Nephron (organoid): ENCODE measurements around the gene LIN37.

Source experiments
- H3K27ac Mint-ChIP-seq, 3 experiments: 2 replicates each; pipeline ENCODE4 v1.8.0; 2020; ENCODE audit warnings: mixed read lengths in 3 of 3, mild to moderate bottlenecking in 2 of 3, moderate library complexity in 1 of 3
- H3K27me3 Mint-ChIP-seq: 2 replicates; pipeline ENCODE4 v1.8.0; 2021; ENCODE audit warnings: low read depth, mild to moderate bottlenecking, moderate library complexity, mixed read lengths
- H3K36me3 Mint-ChIP-seq: 2 replicates; pipeline ENCODE4 v1.8.0; 2020; ENCODE audit warnings: low read depth, mixed read lengths
- H3K4me1 Mint-ChIP-seq: 2 replicates; pipeline ENCODE4 v1.8.0; 2020; ENCODE audit warnings: mixed read lengths
- H3K4me3 Mint-ChIP-seq, 3 experiments: 2 replicates each; pipeline ENCODE4 v1.8.0; 2020; ENCODE audit warnings: mild to moderate bottlenecking in 3 of 3, mixed read lengths in 3 of 3, moderate library complexity in 2 of 3
- H3K9me3 Mint-ChIP-seq: 2 replicates; pipeline ENCODE4 v1.8.0; 2020; ENCODE audit warnings: mixed read lengths
- TF ChIP-seq, protein P1 (sequence below), 3 experiments: fragments of 200-600 bp; sonication (generic); IDR thresholded peaks; one replicate each; pipeline ENCODE4 v1.5.0; 2021; ENCODE audit warnings: antibody characterized with exemption in 3 of 3; ENCODE audit not compliant: unreplicated experiment in 3 of 3

Gene LIN37

DNA sequence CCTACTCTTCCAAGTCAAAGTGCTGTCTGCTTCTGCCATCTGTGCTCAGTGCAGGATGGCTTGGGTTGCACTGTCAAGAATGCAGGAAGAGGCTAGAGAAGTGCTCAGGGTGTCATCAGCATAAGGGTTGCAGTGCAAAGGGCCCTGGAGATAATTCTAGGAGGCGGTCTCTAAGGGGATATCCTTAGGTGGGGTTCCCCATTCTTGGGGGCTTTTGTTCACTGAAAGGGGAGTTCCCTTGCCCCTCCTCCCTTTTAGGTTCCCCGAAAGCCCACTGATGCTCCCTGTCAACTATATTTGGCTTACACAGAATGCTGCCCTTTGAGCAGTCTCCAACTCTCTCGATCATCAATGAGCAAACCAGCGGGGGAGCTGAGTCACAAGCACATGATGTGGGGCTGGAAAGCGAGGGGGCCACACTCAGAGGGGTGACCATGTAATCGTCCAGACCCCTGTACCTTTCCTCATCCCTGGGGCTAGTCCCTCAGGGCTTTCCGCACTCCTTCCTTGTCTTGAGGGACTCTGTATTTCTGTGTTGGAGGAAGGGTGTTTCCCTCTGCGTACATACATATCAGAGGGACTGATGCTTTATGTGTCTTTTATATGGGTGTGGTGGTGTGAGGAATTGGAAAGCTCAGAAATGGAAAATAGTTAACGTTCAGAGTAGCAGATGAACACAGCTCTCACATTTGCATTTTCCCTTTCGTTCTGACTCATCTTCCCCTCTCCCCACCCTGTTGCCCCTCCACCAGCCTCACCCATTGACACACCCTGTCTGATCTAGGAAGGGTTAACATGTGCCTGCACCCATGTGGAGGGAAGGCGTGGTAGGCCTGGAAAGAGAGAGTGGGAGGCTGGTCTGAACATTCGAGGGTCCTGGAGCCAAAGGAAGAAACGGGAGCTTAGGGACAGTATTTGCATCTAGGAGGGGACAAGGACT, 37.3 kb upstream of the LIN37 start:
- TF ChIP-seq, protein P1, sequence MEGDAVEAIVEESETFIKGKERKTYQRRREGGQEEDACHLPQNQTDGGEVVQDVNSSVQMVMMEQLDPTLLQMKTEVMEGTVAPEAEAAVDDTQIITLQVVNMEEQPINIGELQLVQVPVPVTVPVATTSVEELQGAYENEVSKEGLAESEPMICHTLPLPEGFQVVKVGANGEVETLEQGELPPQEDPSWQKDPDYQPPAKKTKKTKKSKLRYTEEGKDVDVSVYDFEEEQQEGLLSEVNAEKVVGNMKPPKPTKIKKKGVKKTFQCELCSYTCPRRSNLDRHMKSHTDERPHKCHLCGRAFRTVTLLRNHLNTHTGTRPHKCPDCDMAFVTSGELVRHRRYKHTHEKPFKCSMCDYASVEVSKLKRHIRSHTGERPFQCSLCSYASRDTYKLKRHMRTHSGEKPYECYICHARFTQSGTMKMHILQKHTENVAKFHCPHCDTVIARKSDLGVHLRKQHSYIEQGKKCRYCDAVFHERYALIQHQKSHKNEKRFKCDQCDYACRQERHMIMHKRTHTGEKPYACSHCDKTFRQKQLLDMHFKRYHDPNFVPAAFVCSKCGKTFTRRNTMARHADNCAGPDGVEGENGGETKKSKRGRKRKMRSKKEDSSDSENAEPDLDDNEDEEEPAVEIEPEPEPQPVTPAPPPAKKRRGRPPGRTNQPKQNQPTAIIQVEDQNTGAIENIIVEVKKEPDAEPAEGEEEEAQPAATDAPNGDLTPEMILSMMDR (IDR thresholded peaks at IDR 0.05; ENCODE audit: unreplicated experiment in 3 of 3), result no peak
- H3K27me3 Mint-ChIP-seq, result peaks cover 7% of the 10 kb centered on the region

DNA sequence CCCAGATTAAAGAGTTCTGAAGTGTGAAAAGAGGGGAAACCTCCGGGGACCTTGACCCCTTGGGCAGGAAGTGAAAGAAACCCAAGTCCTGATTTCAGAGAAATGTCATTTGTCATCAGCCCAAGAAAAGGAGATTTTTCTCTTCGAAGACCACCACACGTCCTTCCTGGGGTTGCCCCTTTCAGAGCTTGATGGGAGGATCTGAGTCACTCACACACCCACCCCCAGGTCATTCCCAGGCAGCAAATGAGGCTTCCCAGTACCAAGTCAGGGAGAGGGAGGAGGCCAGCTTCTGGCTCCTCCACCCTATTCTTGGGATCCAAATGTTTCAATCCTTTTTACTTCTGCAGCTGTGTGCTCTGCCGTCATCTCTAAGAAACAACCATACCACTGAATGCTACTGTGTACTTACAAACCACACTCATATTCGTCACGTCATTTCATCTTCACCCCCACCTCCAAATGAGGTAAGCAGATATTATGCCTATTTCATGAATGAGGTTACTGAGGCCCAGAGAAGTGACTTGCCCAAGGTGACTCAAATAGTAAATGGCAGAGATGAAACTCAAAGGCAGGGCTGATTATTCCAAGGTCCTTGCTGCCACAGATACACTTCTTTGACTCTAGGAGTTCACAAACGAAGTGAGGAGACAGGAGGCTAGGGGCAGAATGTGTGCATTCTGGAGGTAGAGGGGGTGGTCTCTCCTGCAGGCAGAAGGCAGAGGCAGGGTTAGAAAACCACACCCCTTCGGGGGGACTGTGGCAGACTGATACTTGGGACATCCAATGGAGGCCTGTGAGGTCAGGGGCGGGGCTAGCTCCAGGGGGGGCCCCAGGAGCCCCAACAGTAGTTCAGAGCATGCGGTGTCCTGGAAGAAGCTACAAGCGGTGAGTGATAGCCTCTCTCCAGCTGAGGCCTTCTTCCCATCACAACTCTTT, 35.5 kb upstream of the LIN37 start:
- H3K27me3 Mint-ChIP-seq, result peaks cover 6% of the 10 kb centered on the region
- no peaks in the 10 kb centered on the region for H3K36me3 Mint-ChIP-seq
- H3K4me1 Mint-ChIP-seq, result peaks cover 7% of the 10 kb centered on the region
- peak overlapping the region in 1 of 3 experiments; percentile 52 for H3K4me3 Mint-ChIP-seq
- H3K27ac Mint-ChIP-seq, result no peak overlapping the region
- TF ChIP-seq, protein P1 (IDR thresholded peaks at IDR 0.05; ENCODE audit: unreplicated experiment in 3 of 3), result no peak
- H3K9me3 Mint-ChIP-seq, result no peaks in the 10 kb centered on the region

More for the DNA sequence above, 37.3 kb upstream of the LIN37 start:
- Mint-ChIP-seq H3K27ac (no peak overlapping the region), H3K36me3 (no peaks in the 10 kb centered on the region), H3K9me3 (no peaks in the 10 kb centered on the region), H3K4me1 (peaks cover 1% of the 10 kb centered on the region), H3K4me3 (no peak overlapping the region)

DNA sequence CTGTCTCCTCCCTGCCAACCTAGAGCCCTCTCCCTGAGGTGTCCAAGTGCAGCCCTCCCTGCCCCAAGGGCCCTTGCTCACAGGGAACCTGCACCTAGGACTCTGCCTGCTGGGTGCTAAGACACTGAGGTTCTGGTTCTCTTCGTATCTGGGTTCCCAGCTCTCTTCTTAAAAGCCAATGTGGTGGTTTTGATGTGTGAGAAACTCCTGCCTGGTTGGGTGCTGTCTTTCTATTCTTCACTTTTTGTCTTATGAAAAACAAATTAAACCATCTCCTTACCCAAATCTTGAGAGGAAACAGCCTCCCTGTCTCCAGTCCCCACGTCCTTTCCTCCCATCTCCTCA, 34.9 kb upstream of the LIN37 start:
- no peaks in the 10 kb centered on the region for H3K36me3 Mint-ChIP-seq
- peaks cover 4% of the 10 kb centered on the region for H3K27me3 Mint-ChIP-seq
- TF ChIP-seq, protein P1 (IDR thresholded peaks at IDR 0.05; ENCODE audit: unreplicated experiment in 3 of 3), result no peak
- no peak overlapping the region for H3K4me3 Mint-ChIP-seq
- H3K27ac Mint-ChIP-seq, result no peak overlapping the region
- no peaks in the 10 kb centered on the region for H3K9me3 Mint-ChIP-seq
- peaks cover 7% of the 10 kb centered on the region for H3K4me1 Mint-ChIP-seq

DNA sequence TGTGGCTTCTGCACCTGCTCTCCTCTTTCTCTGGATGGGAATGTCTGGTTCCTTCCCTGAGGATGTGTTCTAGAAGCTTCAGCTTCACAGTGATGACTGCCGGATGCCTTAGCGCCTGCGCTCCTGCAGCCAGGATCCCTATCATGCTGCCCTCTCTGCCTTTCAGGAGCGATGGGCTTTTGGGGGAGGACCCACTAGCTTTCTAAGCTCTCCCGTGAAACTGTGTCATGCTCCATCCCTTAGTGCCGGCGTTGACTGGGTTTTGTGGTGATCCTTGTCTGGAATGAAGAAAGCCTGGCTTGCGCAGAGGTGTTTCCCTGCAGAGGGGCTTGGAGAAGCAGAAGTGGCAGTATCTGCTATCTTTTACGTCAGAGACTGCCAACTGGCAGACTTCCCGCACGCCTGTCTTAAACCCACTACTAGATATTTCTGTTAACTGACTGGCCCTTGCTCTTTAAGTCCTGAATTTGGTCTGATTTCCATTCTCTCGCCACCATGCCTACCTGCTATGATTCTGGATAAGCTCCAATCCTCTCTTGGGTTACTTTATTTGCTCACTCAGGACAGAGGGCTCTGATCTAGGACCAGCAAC, 34.4 kb upstream of the LIN37 start:
- H3K36me3 Mint-ChIP-seq, result no peaks in the 10 kb centered on the region
- H3K27me3 Mint-ChIP-seq, result peaks cover 4% of the 10 kb centered on the region
- H3K4me3 Mint-ChIP-seq, result peak overlapping the region in 2 of 3 experiments; percentile 84
- TF ChIP-seq, protein P1 (IDR thresholded peaks at IDR 0.05; ENCODE audit: unreplicated experiment in 3 of 3), result no peak
- no peak overlapping the region for H3K27ac Mint-ChIP-seq
- no peaks in the 10 kb centered on the region for H3K9me3 Mint-ChIP-seq
- H3K4me1 Mint-ChIP-seq, result peaks cover 7% of the 10 kb centered on the region

DNA sequence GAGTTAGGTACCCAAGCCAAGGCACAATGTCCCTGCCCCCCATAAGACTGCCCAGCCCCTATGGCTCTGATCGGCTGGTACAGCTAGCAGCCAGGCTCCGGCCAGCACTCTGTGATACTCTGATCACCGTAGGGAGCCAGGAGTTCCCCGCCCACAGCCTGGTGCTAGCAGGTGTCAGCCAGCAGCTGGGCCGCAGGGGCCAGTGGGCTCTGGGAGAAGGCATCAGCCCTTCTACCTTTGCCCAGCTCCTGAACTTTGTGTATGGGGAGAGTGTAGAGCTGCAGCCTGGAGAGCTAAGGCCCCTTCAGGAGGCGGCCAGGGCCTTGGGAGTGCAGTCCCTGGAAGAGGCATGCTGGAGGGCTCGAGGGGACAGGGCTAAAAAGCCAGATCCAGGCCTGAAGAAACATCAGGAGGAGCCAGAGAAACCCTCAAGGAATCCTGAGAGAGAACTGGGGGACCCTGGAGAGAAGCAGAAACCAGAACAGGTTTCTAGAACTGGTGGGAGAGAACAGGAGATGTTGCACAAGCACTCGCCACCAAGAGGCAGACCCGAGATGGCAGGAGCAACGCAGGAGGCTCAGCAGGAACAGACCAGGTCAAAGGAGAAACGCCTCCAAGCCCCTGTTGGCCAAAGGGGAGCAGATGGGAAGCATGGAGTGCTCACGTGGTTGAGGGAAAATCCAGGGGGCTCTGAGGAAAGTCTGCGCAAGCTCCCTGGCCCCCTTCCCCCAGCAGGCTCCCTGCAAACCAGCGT, 33.6 kb upstream of the LIN37 start:
- Mint-ChIP-seq H3K9me3 (no peaks in the 10 kb centered on the region), H3K27ac (peak overlapping the region in 2 of 3 experiments; percentile 68 to 70), H3K27me3 (peaks cover 4% of the 10 kb centered on the region), H3K36me3 (no peaks in the 10 kb centered on the region), H3K4me1 (peaks cover 13% of the 10 kb centered on the region), H3K4me3 (peak overlapping the region; percentile 76 to 84 (median 84))
- TF ChIP-seq, protein P1 (IDR thresholded peaks at IDR 0.05; ENCODE audit: unreplicated experiment in 3 of 3), result no peak
